Subcutaneous adipose tissue (tissue), 4 donors: ENCODE data around the gene DMXL2. TPM values are rescaled to one million over a fixed set of nuclear protein-coding genes. Genes with fewer than 3 reads are reported as not detected.

Source experiments
- CTCF ChIP-seq: fragments of 450-650 bp; IDR thresholded peaks from one replicate; pipeline ENCODE4 v1.5.1; 2016; ENCODE audit warnings: low read depth, mild to moderate bottlenecking, control low read depth, antibody characterized with exemption, moderate library complexity
- total RNA-seq, 4 donors: library from RNA; depleted of rRNA; stranded (reverse); fragments of >200 nt; gene quantifications; one replicate each; pipeline ENCODE4 v1.1.0, GENCODE V29; 2016

DMXL2 gene
- total RNA-seq, 4 donors from 2014 or later = 35.2 to 215 (median 77.5) TPM

GRCh38 chr15:51577636-51578304, 44.8 kb downstream of the DMXL2 start:
- TF ChIP-seq CTCF = no peak

GRCh38 chr15:51576911-51577500, 45.6 kb downstream of the DMXL2 start:
- no peak for TF ChIP-seq CTCF

- no peak for TF ChIP-seq CTCF
Measured at GRCh38 chr15:51576286-51576850, 46.2 kb downstream of the DMXL2 start.

GRCh38 chr15:51575775-51576174, 46.8 kb downstream of the DMXL2 start:
- TF ChIP-seq CTCF = no peak

GRCh38 chr15:51561271-51561670, 61.3 kb downstream of the DMXL2 start:
- no peak for TF ChIP-seq CTCF

- no peak for TF ChIP-seq CTCF
Measured at GRCh38 chr15:51558876-51559275, 63.7 kb downstream of the DMXL2 start.

GRCh38 chr15:51558411-51558810, 64.2 kb downstream of the DMXL2 start:
- TF ChIP-seq CTCF = no peak
